ENCODE data around the gene KIAA0408.

KIAA0408 gene

DNA sequence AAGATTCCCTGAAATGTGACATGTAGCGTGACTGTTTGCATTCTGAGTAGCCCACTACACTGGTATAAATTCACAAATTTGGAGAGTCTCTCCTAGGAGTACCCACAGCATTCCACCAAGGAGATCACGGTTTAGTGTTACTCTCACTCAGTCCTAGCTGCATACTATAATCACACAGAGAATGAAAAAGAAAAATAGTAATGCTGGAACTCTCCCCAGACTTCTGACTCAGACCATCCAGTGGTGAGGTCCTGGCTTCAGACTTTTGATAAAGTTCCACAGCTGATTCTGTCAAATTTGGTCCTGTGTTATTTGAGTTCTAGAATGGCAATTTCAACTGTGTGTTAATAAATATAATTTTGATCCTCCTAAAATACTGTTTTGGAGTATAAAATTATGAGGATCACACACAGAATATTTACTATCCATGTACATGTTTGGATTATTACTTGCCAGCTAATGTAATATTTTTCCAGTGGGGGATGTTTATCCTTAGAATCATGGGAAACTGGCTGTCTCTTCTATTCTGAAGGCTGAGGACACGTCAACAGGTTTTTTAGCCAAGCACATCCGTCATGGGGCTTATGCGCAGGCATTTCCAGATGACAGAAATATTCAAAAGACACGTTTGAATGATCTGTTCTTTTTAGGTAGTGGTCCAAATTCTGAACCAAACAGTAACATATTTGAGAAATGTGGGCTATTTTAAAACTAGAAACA, 5.1 kb upstream of the KIAA0408 start:
- no peak overlapping the region for H3K9ac ChIP-seq (ENCODE audit: insufficient read length, low read depth)
- no peaks in the 10 kb centered on the region for H3K4me1 ChIP-seq (ENCODE audit: insufficient read depth, insufficient read length)
- no peak for DNase-seq (ENCODE audit: low read depth, low spot score)
- TF ChIP-seq ZNF274 (IDR thresholded peaks at IDR 0.05; ENCODE audit: low read depth, low read length) (no peak), SUZ12 (IDR thresholded peaks at IDR 0.05; ENCODE audit: extremely low read depth, insufficient read depth, insufficient read length) (no peak), YY1 (IDR thresholded peaks at IDR 0.05; ENCODE audit: insufficient read depth, insufficient read length) (no peak)
- H3K4me3 ChIP-seq (ENCODE audit: insufficient read length, low read depth), result no peak overlapping the region
- no peaks in the 10 kb centered on the region for H3K36me3 ChIP-seq (ENCODE audit: insufficient read depth, insufficient read length, low read length)
- no peaks in the 10 kb centered on the region for H3K9me3 ChIP-seq (ENCODE audit: insufficient read depth, low read length)
- no peaks in the 10 kb centered on the region for H3K27me3 ChIP-seq (ENCODE audit: insufficient read depth, insufficient read length)

DNA sequence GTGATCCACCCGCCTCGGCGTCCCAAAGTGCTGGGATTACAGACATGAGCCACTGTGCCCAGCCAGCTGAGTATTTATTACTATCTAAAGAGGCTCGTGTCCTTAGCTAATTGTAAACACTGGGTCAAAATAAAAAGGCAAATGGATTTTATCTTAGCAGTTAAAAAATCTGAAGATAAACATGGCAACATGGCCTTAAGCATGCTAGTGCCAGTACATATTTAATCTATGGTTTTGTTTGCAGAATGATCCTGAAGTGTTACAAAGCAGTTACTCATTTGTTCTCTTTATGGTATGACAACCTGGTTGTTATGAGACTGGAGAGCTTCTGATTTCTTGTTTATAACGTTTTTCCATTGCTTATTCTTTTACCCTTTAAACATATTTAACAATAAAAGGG, 3.9 kb upstream of the KIAA0408 start:
- H3K9me3 ChIP-seq (ENCODE audit: insufficient read depth, low read length), result no peaks in the 10 kb centered on the region
- no peaks in the 10 kb centered on the region for H3K27me3 ChIP-seq (ENCODE audit: insufficient read depth, insufficient read length)
- DNase-seq (ENCODE audit: low read depth, low spot score), result no peak
- TF ChIP-seq ZNF274 (IDR thresholded peaks at IDR 0.05; ENCODE audit: low read depth, low read length), result no peak
- TF ChIP-seq YY1 (IDR thresholded peaks at IDR 0.05; ENCODE audit: insufficient read depth, insufficient read length), result no peak
- TF ChIP-seq SUZ12 (IDR thresholded peaks at IDR 0.05; ENCODE audit: extremely low read depth, insufficient read depth, insufficient read length), result no peak
- no peaks in the 10 kb centered on the region for H3K36me3 ChIP-seq (ENCODE audit: insufficient read depth, insufficient read length, low read length)
- H3K9ac ChIP-seq (ENCODE audit: insufficient read length, low read depth), result no peak overlapping the region
- no peak overlapping the region for H3K4me3 ChIP-seq (ENCODE audit: insufficient read length, low read depth)
- no peaks in the 10 kb centered on the region for H3K4me1 ChIP-seq (ENCODE audit: insufficient read depth, insufficient read length)

- Histone ChIP-seq H3K9ac (ENCODE audit: insufficient read length, low read depth) (no peak overlapping the region), H3K4me3 (ENCODE audit: insufficient read length, low read depth) (no peak overlapping the region), H3K4me1 (ENCODE audit: insufficient read depth, insufficient read length) (no peaks in the 10 kb centered on the region), H3K36me3 (ENCODE audit: insufficient read depth, insufficient read length, low read length) (no peaks in the 10 kb centered on the region), H3K27me3 (ENCODE audit: insufficient read depth, insufficient read length) (no peaks in the 10 kb centered on the region), H3K9me3 (ENCODE audit: insufficient read depth, low read length) (no peaks in the 10 kb centered on the region)
- no peak for DNase-seq (ENCODE audit: low read depth, low spot score)
- TF ChIP-seq YY1 (IDR thresholded peaks at IDR 0.05; ENCODE audit: insufficient read depth, insufficient read length) (no peak), ZNF274 (IDR thresholded peaks at IDR 0.05; ENCODE audit: low read depth, low read length) (no peak), SUZ12 (IDR thresholded peaks at IDR 0.05; ENCODE audit: extremely low read depth, insufficient read depth, insufficient read length) (no peak)
Measured at GRCh38 chr6:127462376-127462775, 3.2 kb upstream of the KIAA0408 start.

DNA sequence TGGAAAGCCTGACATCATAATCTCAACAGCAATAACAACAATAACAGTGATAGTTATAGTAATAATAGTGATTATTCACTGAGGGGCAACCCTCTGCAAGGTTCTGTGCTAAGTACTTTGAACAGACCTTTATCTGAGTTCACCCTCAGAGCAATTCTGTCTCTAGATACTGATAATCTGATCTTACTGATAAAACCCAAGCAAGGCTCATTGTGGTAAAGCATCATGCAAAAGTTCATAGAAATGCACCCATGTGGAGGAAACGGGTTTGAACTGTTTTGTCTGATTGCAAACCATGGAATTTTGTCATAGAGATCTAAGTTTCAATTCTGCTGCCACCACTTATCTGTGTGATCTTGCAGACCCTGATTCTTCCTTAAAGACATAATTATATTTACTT, 1.3 kb upstream of the KIAA0408 start:
- no peaks in the 10 kb centered on the region for H3K27me3 ChIP-seq (ENCODE audit: insufficient read depth, insufficient read length)
- no peaks in the 10 kb centered on the region for H3K9me3 ChIP-seq (ENCODE audit: insufficient read depth, low read length)
- no peak overlapping the region for H3K9ac ChIP-seq (ENCODE audit: insufficient read length, low read depth)
- no peaks in the 10 kb centered on the region for H3K4me1 ChIP-seq (ENCODE audit: insufficient read depth, insufficient read length)
- H3K4me3 ChIP-seq (ENCODE audit: insufficient read length, low read depth), result no peak overlapping the region
- H3K36me3 ChIP-seq (ENCODE audit: insufficient read depth, insufficient read length, low read length), result no peaks in the 10 kb centered on the region
- no peak for DNase-seq (ENCODE audit: low read depth, low spot score)
- TF ChIP-seq YY1 (IDR thresholded peaks at IDR 0.05; ENCODE audit: insufficient read depth, insufficient read length) (no peak), ZNF274 (IDR thresholded peaks at IDR 0.05; ENCODE audit: low read depth, low read length) (no peak), SUZ12 (IDR thresholded peaks at IDR 0.05; ENCODE audit: extremely low read depth, insufficient read depth, insufficient read length) (no peak)

- Histone ChIP-seq H3K9me3 (ENCODE audit: insufficient read depth, low read length) (no peaks in the 10 kb centered on the region), H3K4me3 (ENCODE audit: insufficient read length, low read depth) (no peak overlapping the region), H3K4me1 (ENCODE audit: insufficient read depth, insufficient read length) (no peaks in the 10 kb centered on the region), H3K9ac (ENCODE audit: insufficient read length, low read depth) (no peak overlapping the region), H3K27me3 (ENCODE audit: insufficient read depth, insufficient read length) (no peaks in the 10 kb centered on the region), H3K36me3 (ENCODE audit: insufficient read depth, insufficient read length, low read length) (no peaks in the 10 kb centered on the region)
- DNase-seq (ENCODE audit: low read depth, low spot score), result no peak
- TF ChIP-seq YY1 (IDR thresholded peaks at IDR 0.05; ENCODE audit: insufficient read depth, insufficient read length), result no peak
- no peak for TF ChIP-seq SUZ12 (IDR thresholded peaks at IDR 0.05; ENCODE audit: extremely low read depth, insufficient read depth, insufficient read length)
- TF ChIP-seq ZNF274 (IDR thresholded peaks at IDR 0.05; ENCODE audit: low read depth, low read length), result no peak
Measured at GRCh38 chr6:127458817-127459216, 372 bp downstream of the KIAA0408 start.

DNA sequence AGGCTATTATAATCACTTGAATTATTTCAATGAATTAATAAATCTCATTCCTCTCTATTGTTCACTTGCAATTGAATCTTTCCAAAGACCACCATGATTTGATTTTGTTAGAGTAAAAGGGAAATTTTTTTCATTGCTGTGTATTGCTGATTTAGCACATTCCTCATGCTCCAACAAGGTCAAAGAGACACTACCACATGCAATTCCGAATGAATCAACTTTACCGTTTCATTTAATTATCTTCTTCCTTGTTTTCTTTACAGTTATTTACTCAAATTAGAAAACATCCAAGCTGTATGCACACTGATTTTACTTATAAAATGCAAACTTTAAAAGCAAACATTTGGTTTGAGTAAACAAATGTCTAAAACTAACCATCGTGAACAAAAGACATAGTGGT, 967 bp downstream of the KIAA0408 start:
- H3K4me1 ChIP-seq (ENCODE audit: insufficient read depth, insufficient read length), result no peaks in the 10 kb centered on the region
- TF ChIP-seq YY1 (IDR thresholded peaks at IDR 0.05; ENCODE audit: insufficient read depth, insufficient read length) (no peak), ZNF274 (IDR thresholded peaks at IDR 0.05; ENCODE audit: low read depth, low read length) (no peak)
- no peaks in the 10 kb centered on the region for H3K27me3 ChIP-seq (ENCODE audit: insufficient read depth, insufficient read length)
- no peak for DNase-seq (ENCODE audit: low read depth, low spot score)
- H3K36me3 ChIP-seq (ENCODE audit: insufficient read depth, insufficient read length, low read length), result no peaks in the 10 kb centered on the region
- no peaks in the 10 kb centered on the region for H3K9me3 ChIP-seq (ENCODE audit: insufficient read depth, low read length)
- no peak overlapping the region for H3K9ac ChIP-seq (ENCODE audit: insufficient read length, low read depth)
- H3K4me3 ChIP-seq (ENCODE audit: insufficient read length, low read depth), result no peak overlapping the region

DNA sequence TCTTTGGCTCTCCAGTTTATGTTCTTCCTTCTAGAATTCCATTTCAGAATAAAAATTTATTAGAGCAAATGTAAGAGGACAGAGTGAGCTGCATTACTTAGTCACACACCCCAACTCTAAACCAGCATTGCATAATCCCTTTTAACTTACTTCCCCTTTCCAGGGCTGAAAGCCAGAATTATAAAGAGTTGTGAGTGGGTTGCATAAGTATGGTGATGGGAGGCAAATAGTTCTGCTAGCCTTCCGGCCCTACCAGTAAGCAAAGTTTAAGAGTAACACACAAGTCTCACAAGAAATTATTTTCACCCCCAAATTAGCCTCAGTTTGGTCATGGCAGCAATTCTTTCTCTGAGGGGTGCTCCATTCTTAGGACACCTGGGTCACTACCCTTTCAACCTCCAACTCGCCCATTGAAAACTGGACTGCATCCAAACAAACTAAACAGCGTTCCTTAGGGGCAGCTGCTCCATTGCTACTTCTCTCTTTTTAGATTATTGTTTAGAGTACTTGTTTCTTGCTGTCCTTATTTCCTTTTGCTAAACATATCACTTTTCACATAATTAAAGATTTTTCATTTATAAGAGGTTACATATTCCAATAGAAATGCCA, 1.6 kb downstream of the KIAA0408 start:
- Histone ChIP-seq H3K9ac (ENCODE audit: insufficient read length, low read depth) (no peak overlapping the region), H3K27me3 (ENCODE audit: insufficient read depth, insufficient read length) (no peaks in the 10 kb centered on the region), H3K36me3 (ENCODE audit: insufficient read depth, insufficient read length, low read length) (no peaks in the 10 kb centered on the region), H3K4me3 (ENCODE audit: insufficient read length, low read depth) (no peak overlapping the region), H3K9me3 (ENCODE audit: insufficient read depth, low read length) (no peaks in the 10 kb centered on the region), H3K4me1 (ENCODE audit: insufficient read depth, insufficient read length) (no peaks in the 10 kb centered on the region)
- TF ChIP-seq SUZ12 (IDR thresholded peaks at IDR 0.05; ENCODE audit: extremely low read depth, insufficient read depth, insufficient read length) (no peak), YY1 (IDR thresholded peaks at IDR 0.05; ENCODE audit: insufficient read depth, insufficient read length) (no peak), ZNF274 (IDR thresholded peaks at IDR 0.05; ENCODE audit: low read depth, low read length) (no peak)
- DNase-seq (ENCODE audit: low read depth, low spot score), result no peak

Measured in NT2/D1 (cell line).